Retinal pigment epithelial cell (primary cell): ENCODE results near the gene ALLC.

ENCODE experiments used
- DNase-seq: peaks from one replicate; pipeline ENCODE4 v3.0.0-alpha.2; 2010; ENCODE audit warnings: low read depth
- H3K4me3 ChIP-seq: 2 replicates; pipeline ENCODE4 v1.5.1; 2011; ENCODE audit warnings: mild to moderate bottlenecking, low read length, control low read depth, moderate library complexity
- TF ChIP-seq, protein P1 (sequence below): conservative IDR thresholded peaks from 2 replicates; pipeline ENCODE4 v1.5.1; 2011; ENCODE audit warnings: low read depth, low read length, control low read depth, inconsistent platforms

Gene ALLC

DNA sequence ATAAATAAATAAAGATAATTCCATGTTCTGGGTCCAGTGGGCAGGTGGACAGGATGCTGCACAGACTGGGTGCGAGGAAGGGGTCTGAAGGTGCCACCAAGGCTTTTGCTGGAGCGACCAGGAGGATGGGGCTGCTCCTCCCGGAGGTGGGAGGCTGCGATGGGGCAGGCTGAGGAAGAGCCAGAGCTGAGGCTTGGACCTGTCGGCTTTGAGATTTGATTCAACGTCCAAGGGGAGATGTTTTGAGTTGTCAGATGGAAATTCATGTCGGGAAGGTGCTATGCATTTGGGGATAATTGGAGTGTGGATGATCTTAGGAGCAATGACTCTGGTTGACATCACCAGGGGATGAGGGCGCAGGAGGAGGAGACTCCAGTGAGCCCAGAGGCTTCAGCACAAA is 11.7 kb downstream of the ALLC start:
- H3K4me3 ChIP-seq = no peak overlapping the region
- TF ChIP-seq, protein P1, sequence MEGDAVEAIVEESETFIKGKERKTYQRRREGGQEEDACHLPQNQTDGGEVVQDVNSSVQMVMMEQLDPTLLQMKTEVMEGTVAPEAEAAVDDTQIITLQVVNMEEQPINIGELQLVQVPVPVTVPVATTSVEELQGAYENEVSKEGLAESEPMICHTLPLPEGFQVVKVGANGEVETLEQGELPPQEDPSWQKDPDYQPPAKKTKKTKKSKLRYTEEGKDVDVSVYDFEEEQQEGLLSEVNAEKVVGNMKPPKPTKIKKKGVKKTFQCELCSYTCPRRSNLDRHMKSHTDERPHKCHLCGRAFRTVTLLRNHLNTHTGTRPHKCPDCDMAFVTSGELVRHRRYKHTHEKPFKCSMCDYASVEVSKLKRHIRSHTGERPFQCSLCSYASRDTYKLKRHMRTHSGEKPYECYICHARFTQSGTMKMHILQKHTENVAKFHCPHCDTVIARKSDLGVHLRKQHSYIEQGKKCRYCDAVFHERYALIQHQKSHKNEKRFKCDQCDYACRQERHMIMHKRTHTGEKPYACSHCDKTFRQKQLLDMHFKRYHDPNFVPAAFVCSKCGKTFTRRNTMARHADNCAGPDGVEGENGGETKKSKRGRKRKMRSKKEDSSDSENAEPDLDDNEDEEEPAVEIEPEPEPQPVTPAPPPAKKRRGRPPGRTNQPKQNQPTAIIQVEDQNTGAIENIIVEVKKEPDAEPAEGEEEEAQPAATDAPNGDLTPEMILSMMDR = no peak
- no peak for DNase-seq

DNA sequence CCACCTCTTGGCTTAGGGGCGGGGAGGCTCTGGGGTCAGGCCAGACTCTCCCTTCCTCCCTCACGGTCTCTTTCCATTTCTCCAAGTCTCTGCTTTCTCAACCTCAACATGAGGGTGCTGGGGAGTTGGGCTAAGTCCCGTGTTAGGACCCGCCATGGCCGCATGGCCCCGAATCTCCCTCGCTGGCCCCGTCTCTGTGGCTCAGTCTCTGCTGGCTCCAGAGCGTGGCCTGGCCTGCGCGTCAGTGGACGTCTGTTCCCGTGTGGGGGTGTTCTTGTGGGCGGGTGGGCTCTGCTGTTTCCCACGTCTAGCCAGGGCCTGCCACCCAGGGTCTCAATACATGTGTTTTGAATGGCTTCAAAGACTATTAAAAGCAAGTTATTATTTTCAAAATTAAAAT is 12.4 kb downstream of the ALLC start:
- DNase-seq = no peak
- no peak overlapping the region for H3K4me3 ChIP-seq
- TF ChIP-seq, protein P1 = no peak

DNA sequence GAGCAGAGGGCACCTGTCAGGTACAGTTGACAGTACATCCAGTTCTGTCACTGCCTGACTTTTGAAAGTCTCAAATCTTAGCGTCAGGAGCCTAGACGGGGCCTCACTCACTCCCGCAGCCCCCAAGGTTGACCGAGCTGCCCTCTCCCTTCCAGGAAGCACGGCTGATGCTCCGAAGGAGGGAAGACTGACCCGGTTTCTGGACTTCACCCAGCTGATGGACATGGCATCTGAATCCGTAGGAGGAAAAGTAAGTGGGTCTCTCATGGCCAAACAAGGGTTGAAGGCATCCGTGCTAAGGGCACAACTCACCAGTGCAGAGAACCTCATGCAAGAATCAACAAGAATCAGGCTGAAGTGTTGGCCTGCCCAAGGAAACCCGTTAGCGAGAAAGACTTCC is 12.9 kb downstream of the ALLC start:
- DNase-seq = no peak
- H3K4me3 ChIP-seq = no peak overlapping the region
- TF ChIP-seq, protein P1 = no peak

DNA sequence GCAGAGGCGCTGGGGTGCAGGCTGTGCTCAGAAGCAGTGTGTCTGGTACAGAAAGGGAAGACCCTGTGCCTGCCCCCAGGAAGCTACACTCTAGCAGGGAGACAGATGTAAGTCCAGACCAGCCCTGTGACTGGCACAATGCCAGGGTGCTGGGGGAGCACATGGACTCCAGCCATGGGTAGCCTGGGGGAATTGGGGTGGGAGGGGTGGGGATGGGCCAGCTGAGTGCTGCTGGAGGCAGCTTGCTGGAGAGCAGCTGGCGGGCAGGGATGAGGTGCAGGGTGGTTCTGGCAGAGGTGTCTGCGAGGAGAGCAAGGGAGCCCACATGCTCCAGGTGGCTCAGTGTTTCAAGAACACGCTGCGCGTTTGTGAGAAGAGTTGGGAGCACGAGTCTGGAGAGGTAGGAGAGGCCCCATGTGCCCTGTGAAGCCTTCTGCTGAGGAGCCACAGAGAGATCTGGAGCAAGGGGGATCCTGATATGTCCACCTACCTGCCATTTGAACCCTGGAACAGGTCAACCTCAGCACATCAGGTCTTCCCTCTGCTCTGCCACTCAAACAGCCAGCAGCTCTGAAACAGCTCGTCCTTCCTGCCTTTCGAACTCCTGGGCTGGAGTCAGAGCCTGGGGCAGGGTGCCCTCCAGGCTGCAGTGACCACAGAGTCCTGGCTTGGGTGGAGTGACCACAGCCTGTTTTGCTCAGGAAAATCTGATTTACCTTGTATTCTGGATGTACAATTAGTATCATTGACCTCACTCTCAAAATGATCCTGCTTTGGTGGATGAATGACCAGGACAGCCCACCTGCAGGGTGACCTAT is 15.1 kb downstream of the ALLC start:
- TF ChIP-seq, protein P1 = no peak
- no peak overlapping the region for H3K4me3 ChIP-seq
- DNase-seq = no peak

DNA sequence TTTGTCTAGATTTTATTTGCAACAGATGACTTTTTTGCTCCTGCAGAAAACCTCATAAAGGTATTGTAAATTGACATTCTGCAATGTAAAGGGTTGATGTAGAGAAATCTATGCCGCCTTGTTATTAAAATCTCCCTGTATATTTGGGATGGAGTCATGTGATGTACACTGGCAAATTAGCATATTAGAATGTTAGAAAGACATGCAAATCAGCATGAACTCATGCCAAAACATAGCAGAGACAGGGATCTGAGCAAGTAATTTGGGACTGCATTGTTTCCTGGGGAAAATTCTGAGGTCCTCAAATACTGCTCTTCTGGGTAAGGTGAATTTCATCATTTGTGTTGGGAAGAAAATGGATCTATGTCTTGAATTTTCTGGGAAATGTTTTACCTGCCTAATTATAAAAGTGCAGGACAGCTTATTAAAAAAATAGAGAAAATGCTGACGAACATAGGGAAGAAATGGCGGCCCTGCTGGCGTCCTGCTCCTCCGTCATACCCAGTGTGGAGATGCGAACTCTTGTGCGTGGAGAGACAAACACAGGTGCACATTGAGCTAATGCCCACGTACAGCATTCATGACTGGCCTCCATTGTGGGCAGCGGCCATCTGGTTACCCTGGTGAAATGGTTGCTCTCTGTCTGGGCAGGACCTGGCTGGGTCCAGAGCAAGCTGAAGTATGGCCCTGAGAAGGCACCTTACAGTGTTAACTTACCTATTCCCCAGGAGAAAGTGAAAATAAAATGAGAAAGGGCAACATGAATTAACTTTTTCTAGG is 16.3 kb downstream of the ALLC start:
- H3K4me3 ChIP-seq = no peak overlapping the region
- DNase-seq = no peak
- TF ChIP-seq, protein P1 = no peak

DNA sequence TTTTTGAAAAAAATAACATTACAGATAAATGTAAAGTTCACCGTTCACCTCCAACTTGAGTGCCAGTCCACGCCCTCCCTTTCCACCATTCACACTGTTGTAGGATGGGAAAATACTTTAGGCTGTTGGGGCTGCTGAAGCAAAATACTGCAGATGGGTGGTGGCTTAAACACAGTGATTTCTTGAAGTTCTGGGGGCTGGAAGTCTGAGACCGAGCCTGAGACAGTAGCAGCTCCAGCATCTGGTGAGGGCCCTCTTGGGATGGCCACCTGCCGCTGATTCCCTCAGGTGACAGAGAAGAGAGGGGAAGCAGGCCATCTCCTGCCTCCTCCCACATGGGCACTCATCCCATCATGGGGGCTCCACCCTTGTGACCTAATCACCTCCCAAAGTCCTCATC is 17.7 kb downstream of the ALLC start:
- TF ChIP-seq, protein P1 = no peak
- DNase-seq = no peak
- no peak overlapping the region for H3K4me3 ChIP-seq

DNA sequence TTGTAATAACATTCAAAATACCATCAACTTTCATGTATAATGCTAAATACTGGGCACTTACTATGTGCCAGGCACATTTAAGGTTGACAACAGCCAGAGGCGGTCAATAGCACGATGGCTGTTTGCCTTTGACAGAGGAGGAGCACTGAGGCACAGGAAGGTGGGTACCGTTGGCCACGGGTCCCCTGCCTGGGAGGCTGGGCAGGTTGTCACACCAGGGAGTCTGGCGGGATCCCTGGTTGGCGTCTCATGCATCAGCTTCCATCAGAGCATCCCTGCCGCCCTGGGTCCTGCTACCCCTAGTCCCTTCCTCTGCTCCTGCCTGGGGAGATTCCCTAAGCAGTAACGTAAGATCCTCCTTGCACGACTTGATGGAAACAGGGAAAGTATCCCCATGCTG is 19.4 kb downstream of the ALLC start:
- DNase-seq = no peak
- H3K4me3 ChIP-seq = no peak overlapping the region
- TF ChIP-seq, protein P1 = no peak
